Tibial nerve (tissue), 3 donors: ENCODE measurements around the gene CLEC18A.

ENCODE experiments used
- CTCF ChIP-seq, 5 experiments: fragments of 200-600 bp in 3 of 5; fragments of 450-650 bp in 2 of 5; sonication (generic) in 3 of 5; IDR thresholded peaks; one replicate each; pipeline ENCODE4 v1.5.1; 2016 to 2019; ENCODE audit warnings: antibody characterized with exemption in 5 of 5, mild to moderate bottlenecking in 3 of 5, moderate library complexity in 2 of 5
- POLR2A ChIP-seq, 2 donors: fragments of 450-650 bp; IDR thresholded peaks; one replicate each; pipeline ENCODE4 v1.6.1; 2017; ENCODE audit warnings: antibody characterized with exemption in 2 of 2, mild to moderate bottlenecking in 2 of 2, moderate library complexity in 2 of 2

GRCh38 chr16:69938981-69939820 is 11.9 kb upstream of the CLEC18A start:
- TF ChIP-seq CTCF (IDR thresholded peaks at IDR 0.05) (no peak), POLR2A (IDR thresholded peaks at IDR 0.05) (no peak)
